Liver (tissue), 3 donors: Measurements from ENCODE around the gene DYNLT1.

Experiments used
- EGR1 ChIP-seq, 2 donors: IDR thresholded peaks; 2 replicates each; pipeline ENCODE4 v1.6.1; 2016 to 2018; ENCODE audit warnings: antibody characterized with exemption in 2 of 2, low read depth in 2 of 2
- GABPA ChIP-seq, 2 donors: IDR thresholded peaks in 1 of 2; conservative IDR thresholded peaks in 1 of 2; 2 replicates each; pipeline ENCODE4 v1.6.1; 2016; ENCODE audit warnings: antibody characterized with exemption in 2 of 2, mild to moderate bottlenecking in 1 of 2, moderate library complexity in 1 of 2
- JUND ChIP-seq, 2 donors: IDR thresholded peaks; 2 replicates each; pipeline ENCODE4 v1.6.1; 2016; ENCODE audit warnings: antibody characterized with exemption in 2 of 2
- RAD21 ChIP-seq, 2 donors: IDR thresholded peaks; 2 replicates each; pipeline ENCODE4 v1.6.1; 2016; ENCODE audit warnings: antibody characterized with exemption in 2 of 2, mild to moderate bottlenecking in 2 of 2
- TAF1 ChIP-seq: conservative IDR thresholded peaks from 2 replicates; pipeline ENCODE4 v1.6.1; 2016; ENCODE audit warnings: antibody characterized with exemption, mild to moderate bottlenecking
- YY1 ChIP-seq: IDR thresholded peaks from 2 replicates; pipeline ENCODE4 v1.6.1; 2016; ENCODE audit warnings: antibody characterized with exemption, mild to moderate bottlenecking
- TF ChIP-seq, protein P1 (sequence below): fragments of 150-350 bp; IDR thresholded peaks from 2 replicates; pipeline ENCODE4 v1.5.1; 2017; ENCODE audit warnings: improper control_type of control experiment, low read depth, low read length; ENCODE audit not compliant: missing input control
- TF ChIP-seq, protein P2 (sequence below): IDR thresholded peaks from 2 replicates; pipeline ENCODE4 v1.6.1; 2016; ENCODE audit warnings: antibody characterized with exemption
- TF ChIP-seq, protein P3 (sequence below): IDR thresholded peaks from 2 replicates; pipeline ENCODE4 v1.6.1; 2016; ENCODE audit warnings: antibody characterized with exemption
- TF ChIP-seq, protein P4 (sequence below): IDR thresholded peaks from 2 replicates; pipeline ENCODE4 v1.6.1; 2016; ENCODE audit warnings: antibody characterized with exemption, mild to moderate bottlenecking
- donor health status: healthy.
- donor health status: healthy.

DNA sequence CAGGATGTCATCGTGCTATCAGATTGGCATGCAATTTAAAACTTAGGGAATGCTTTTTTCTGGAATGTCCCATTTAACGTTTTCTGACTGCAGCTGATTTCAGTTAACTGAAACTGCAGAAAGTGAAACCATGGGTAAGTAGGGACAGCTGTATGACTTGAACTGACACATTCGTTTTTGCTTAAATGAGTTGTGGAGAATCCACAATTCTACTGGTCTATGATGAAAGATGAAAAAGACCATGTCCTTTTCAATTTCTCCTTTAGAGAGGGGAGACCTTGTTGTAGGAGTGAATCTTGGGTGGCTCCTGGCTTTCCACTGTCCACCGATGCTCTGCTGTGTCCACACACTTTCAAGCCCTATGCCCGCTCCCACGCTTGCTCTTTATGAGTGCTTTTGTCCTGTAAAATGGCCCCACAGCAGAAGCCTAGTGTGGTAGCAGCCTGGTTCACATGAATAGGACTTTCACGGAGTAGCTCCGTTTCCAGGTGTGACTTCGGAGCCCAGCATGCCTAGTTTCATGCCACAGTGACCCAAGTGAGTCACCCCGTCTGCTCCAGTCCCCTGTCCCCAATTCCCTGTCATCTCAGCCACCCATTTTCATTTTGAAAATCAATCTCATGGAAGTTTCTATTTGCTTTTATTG, 21.9 kb downstream of the DYNLT1 start:
- TF ChIP-seq, protein P1, sequence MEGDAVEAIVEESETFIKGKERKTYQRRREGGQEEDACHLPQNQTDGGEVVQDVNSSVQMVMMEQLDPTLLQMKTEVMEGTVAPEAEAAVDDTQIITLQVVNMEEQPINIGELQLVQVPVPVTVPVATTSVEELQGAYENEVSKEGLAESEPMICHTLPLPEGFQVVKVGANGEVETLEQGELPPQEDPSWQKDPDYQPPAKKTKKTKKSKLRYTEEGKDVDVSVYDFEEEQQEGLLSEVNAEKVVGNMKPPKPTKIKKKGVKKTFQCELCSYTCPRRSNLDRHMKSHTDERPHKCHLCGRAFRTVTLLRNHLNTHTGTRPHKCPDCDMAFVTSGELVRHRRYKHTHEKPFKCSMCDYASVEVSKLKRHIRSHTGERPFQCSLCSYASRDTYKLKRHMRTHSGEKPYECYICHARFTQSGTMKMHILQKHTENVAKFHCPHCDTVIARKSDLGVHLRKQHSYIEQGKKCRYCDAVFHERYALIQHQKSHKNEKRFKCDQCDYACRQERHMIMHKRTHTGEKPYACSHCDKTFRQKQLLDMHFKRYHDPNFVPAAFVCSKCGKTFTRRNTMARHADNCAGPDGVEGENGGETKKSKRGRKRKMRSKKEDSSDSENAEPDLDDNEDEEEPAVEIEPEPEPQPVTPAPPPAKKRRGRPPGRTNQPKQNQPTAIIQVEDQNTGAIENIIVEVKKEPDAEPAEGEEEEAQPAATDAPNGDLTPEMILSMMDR = no peak
- no peak for TF ChIP-seq JUND (IDR thresholded peaks at IDR 0.05)
- no peak for TF ChIP-seq TAF1
- no peak for TF ChIP-seq YY1
- TF ChIP-seq, protein P2, sequence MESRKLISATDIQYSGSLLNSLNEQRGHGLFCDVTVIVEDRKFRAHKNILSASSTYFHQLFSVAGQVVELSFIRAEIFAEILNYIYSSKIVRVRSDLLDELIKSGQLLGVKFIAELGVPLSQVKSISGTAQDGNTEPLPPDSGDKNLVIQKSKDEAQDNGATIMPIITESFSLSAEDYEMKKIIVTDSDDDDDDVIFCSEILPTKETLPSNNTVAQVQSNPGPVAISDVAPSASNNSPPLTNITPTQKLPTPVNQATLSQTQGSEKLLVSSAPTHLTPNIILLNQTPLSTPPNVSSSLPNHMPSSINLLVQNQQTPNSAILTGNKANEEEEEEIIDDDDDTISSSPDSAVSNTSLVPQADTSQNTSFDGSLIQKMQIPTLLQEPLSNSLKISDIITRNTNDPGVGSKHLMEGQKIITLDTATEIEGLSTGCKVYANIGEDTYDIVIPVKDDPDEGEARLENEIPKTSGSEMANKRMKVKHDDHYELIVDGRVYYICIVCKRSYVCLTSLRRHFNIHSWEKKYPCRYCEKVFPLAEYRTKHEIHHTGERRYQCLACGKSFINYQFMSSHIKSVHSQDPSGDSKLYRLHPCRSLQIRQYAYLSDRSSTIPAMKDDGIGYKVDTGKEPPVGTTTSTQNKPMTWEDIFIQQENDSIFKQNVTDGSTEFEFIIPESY = no peak
- TF ChIP-seq, protein P3, sequence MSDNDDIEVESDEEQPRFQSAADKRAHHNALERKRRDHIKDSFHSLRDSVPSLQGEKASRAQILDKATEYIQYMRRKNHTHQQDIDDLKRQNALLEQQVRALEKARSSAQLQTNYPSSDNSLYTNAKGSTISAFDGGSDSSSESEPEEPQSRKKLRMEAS = no peak
- TF ChIP-seq RAD21 (IDR thresholded peaks at IDR 0.05) = no peak
- TF ChIP-seq GABPA (IDR thresholded peaks at IDR 0.05 in 1 of 2, conservative IDR thresholded peaks at IDR 0.05 in 1 of 2) = no peak
- TF ChIP-seq, protein P4, sequence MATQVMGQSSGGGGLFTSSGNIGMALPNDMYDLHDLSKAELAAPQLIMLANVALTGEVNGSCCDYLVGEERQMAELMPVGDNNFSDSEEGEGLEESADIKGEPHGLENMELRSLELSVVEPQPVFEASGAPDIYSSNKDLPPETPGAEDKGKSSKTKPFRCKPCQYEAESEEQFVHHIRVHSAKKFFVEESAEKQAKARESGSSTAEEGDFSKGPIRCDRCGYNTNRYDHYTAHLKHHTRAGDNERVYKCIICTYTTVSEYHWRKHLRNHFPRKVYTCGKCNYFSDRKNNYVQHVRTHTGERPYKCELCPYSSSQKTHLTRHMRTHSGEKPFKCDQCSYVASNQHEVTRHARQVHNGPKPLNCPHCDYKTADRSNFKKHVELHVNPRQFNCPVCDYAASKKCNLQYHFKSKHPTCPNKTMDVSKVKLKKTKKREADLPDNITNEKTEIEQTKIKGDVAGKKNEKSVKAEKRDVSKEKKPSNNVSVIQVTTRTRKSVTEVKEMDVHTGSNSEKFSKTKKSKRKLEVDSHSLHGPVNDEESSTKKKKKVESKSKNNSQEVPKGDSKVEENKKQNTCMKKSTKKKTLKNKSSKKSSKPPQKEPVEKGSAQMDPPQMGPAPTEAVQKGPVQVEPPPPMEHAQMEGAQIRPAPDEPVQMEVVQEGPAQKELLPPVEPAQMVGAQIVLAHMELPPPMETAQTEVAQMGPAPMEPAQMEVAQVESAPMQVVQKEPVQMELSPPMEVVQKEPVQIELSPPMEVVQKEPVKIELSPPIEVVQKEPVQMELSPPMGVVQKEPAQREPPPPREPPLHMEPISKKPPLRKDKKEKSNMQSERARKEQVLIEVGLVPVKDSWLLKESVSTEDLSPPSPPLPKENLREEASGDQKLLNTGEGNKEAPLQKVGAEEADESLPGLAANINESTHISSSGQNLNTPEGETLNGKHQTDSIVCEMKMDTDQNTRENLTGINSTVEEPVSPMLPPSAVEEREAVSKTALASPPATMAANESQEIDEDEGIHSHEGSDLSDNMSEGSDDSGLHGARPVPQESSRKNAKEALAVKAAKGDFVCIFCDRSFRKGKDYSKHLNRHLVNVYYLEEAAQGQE = no peak
- TF ChIP-seq EGR1 (IDR thresholded peaks at IDR 0.05; ENCODE audit: low read depth in 2 of 2) = no peak
